ENCODE measurements around the gene MIXL1.

Gene MIXL1

GRCh38 chr1:226181996-226182714 is 41.3 kb upstream of the MIXL1 start (continued):
- TF ChIP-seq INSM2 (tag by site-specific recombination; IDR thresholded peaks at IDR 0.05) = 0 out of 2 replicates have a peak, but pooled peaks have one; percentile 19
- TF ChIP-seq WT1 (tag by site-specific recombination; IDR thresholded peaks at IDR 0.05) = peak; percentile 87
- TF ChIP-seq ZNF133 (tag by site-specific recombination; IDR thresholded peaks at IDR 0.05) = no peak
- TF ChIP-seq ZNF600 (tag by site-specific recombination; IDR thresholded peaks at IDR 0.05) = peak; percentile 76
- no peak for TF ChIP-seq ZNF214 (tag by site-specific recombination; IDR thresholded peaks at IDR 0.05; ENCODE audit: borderline replicate concordance)
- TF ChIP-seq ZNF626 (tag by site-specific recombination; IDR thresholded peaks at IDR 0.05) = no peak
- no peak for TF ChIP-seq ZNF747 (tag by site-specific recombination; IDR thresholded peaks at IDR 0.05)
- TF ChIP-seq KLF8 (tag by site-specific recombination; IDR thresholded peaks at IDR 0.05) = peak; percentile 60; the same call in 1 of the 2 replicates
- TF ChIP-seq ZNF623 (tag by site-specific recombination; IDR thresholded peaks at IDR 0.05) = no peak
- no peak for TF ChIP-seq PBX3 (CRISPR knock-in tag; IDR thresholded peaks at IDR 0.05)
- TF ChIP-seq ZNF664 (tag by site-specific recombination; IDR thresholded peaks at IDR 0.05) = no peak
- TF ChIP-seq ZNF404 (tag by site-specific recombination; IDR thresholded peaks at IDR 0.05) = no peak
- no peak for TF ChIP-seq ZNF654 (tag by site-specific recombination; IDR thresholded peaks at IDR 0.05; ENCODE audit: low read depth)
- TF ChIP-seq ZSCAN18 (tag by site-specific recombination; IDR thresholded peaks at IDR 0.05) = no peak
- TF ChIP-seq ZNF645 (tag by site-specific recombination; IDR thresholded peaks at IDR 0.05) = no peak
- no peak for TF ChIP-seq ZNF138 (tag by site-specific recombination; IDR thresholded peaks at IDR 0.05; ENCODE audit: borderline replicate concordance)
- no peak for TF ChIP-seq ZBTB48 (tag by site-specific recombination; IDR thresholded peaks at IDR 0.05)
- no peak for TF ChIP-seq ZNF26 (tag by site-specific recombination; IDR thresholded peaks at IDR 0.05)
- no peak for TF ChIP-seq ZNF501 (tag by site-specific recombination; IDR thresholded peaks at IDR 0.05)
- no peak for TF ChIP-seq ZBTB8A (tag by site-specific recombination; IDR thresholded peaks at IDR 0.05)
- no peak for TF ChIP-seq ZNF223 (tag by site-specific recombination; IDR thresholded peaks at IDR 0.05)
- TF ChIP-seq ZBTB21 (tag by site-specific recombination; IDR thresholded peaks at IDR 0.05) = no peak
- no peak for TF ChIP-seq ZBTB20 (tag by site-specific recombination; IDR thresholded peaks at IDR 0.05)
- no peak for TF ChIP-seq ZSCAN23 (tag by site-specific recombination; IDR thresholded peaks at IDR 0.05)
- no peak for TF ChIP-seq BCL6B (tag by site-specific recombination; IDR thresholded peaks at IDR 0.05)
- TF ChIP-seq GLIS1 (tag by site-specific recombination; IDR thresholded peaks at IDR 0.05) = peak; percentile 58
- peak; percentile 88 for TF ChIP-seq ZFHX2 (tag by site-specific recombination; conservative IDR thresholded peaks at IDR 0.05)
- no peak for TF ChIP-seq ZNF350 (tag by site-specific recombination; IDR thresholded peaks at IDR 0.05)
- no peak for TF ChIP-seq ZNF776 (tag by site-specific recombination; IDR thresholded peaks at IDR 0.05; ENCODE audit: borderline replicate concordance)
- no peak for TF ChIP-seq AEBP2 (tag by site-specific recombination; IDR thresholded peaks at IDR 0.05; ENCODE audit: borderline replicate concordance)
- peak; percentile 61 for TF ChIP-seq ZXDB (tag by site-specific recombination; IDR thresholded peaks at IDR 0.05)
